Loucy (cell line): Measurements from ENCODE around the gene OPRM1.

Source experiments
- H2AFZ ChIP-seq: fragments of 200-600 bp; sonication (generic); 2 replicates; pipeline ENCODE4 v1.6.0; 2016; ENCODE audit warnings: antibody characterized with exemption, mild to moderate bottlenecking, low read length, moderate library complexity
- H3F3A ChIP-seq: fragments of 200-600 bp; 2 replicates; pipeline ENCODE4 v1.6.0; 2016; ENCODE audit warnings: antibody characterized with exemption, low read depth, mild to moderate bottlenecking
- H3K27me3 ChIP-seq: fragments of 200-600 bp; sonication (generic); 2 replicates; pipeline ENCODE4 v1.6.1; 2014; ENCODE audit warnings: low read length, mild to moderate bottlenecking; ENCODE audit not compliant: insufficient read depth, poor library complexity, severe bottlenecking
- H3K36me3 ChIP-seq: fragments of 200-600 bp; sonication (generic); 2 replicates; pipeline ENCODE4 v1.6.1; 2016; ENCODE audit warnings: low read length; ENCODE audit not compliant: insufficient read depth
- H3K4me1 ChIP-seq: fragments of 200-600 bp; sonication (generic); 2 replicates; pipeline ENCODE4 v1.5.1; 2014; ENCODE audit warnings: low read length, mild to moderate bottlenecking; ENCODE audit not compliant: insufficient read depth, poor library complexity, severe bottlenecking
- H3K4me2 ChIP-seq: fragments of 200-600 bp; sonication (generic); 2 replicates; pipeline ENCODE4 v1.6.0; 2014; ENCODE audit warnings: antibody characterized with exemption, low read length, low read depth, mild to moderate bottlenecking; ENCODE audit not compliant: poor library complexity, severe bottlenecking
- H3K4me3 ChIP-seq: fragments of 200-600 bp; sonication (generic); 2 replicates; pipeline ENCODE4 v1.5.1; 2014; ENCODE audit warnings: low read length, mild to moderate bottlenecking, mixed read lengths; ENCODE audit not compliant: poor library complexity, severe bottlenecking
- H3K79me2 ChIP-seq: fragments of 200-600 bp; sonication (generic); 2 replicates; pipeline ENCODE4 v1.6.1; 2014; ENCODE audit warnings: low read length; ENCODE audit not compliant: insufficient read depth
- H3K9ac ChIP-seq: fragments of 200-600 bp; sonication (generic); 2 replicates; pipeline ENCODE4 v1.6.0; 2014; ENCODE audit warnings: mild to moderate bottlenecking, low read depth, low read length, moderate library complexity; ENCODE audit not compliant: poor library complexity, severe bottlenecking
- H3K9me2 ChIP-seq: fragments of 200-600 bp; sonication (generic); replicated peaks from 2 replicates; pipeline ENCODE4 v1.6.1; 2016; ENCODE audit warnings: low read depth, low read length, mixed read lengths
- H3K9me3 ChIP-seq: fragments of 200-600 bp; sonication (generic); 2 replicates; pipeline ENCODE4 v1.6.1; 2014; ENCODE audit warnings: mild to moderate bottlenecking, antibody characterized with exemption, low read length, low read depth; ENCODE audit not compliant: insufficient read depth
- H4K20me1 ChIP-seq: fragments of 200-600 bp; sonication (generic); 2 replicates; pipeline ENCODE4 v1.6.0; 2014; ENCODE audit warnings: antibody characterized with exemption, low read length, mild to moderate bottlenecking; ENCODE audit not compliant: insufficient read depth, poor library complexity, severe bottlenecking
- CTCF ChIP-seq: fragments of 200-600 bp; sonication (generic); conservative IDR thresholded peaks from 2 replicates; pipeline ENCODE4 v1.5.1; 2014; ENCODE audit warnings: mild to moderate bottlenecking, antibody characterized with exemption, low read length
- EZH2phosphoT487 ChIP-seq: fragments of 200-600 bp; IDR thresholded peaks from 2 replicates; pipeline ENCODE4 v1.6.1; 2018; ENCODE audit warnings: antibody characterized with exemption, mild to moderate bottlenecking, moderate library complexity, borderline replicate concordance

The OPRM1 gene

GRCh38 chr6:154127657-154128056 lies 88.6 kb downstream of the OPRM1 start:
- no peak overlapping the region for H3K4me2 ChIP-seq
- H3K4me3 ChIP-seq = no peak overlapping the region
- H3K9ac ChIP-seq = no peak overlapping the region
- no peaks in the 10 kb centered on the region for H3F3A ChIP-seq
- H3K4me1 ChIP-seq = no peaks in the 10 kb centered on the region
- peaks cover 5% of the 10 kb centered on the region for H3K27me3 ChIP-seq
- no peaks in the 10 kb centered on the region for H3K79me2 ChIP-seq
- H3K36me3 ChIP-seq = no peaks in the 10 kb centered on the region
- H4K20me1 ChIP-seq = no peaks in the 10 kb centered on the region
- H3K9me3 ChIP-seq = no peaks in the 10 kb centered on the region
- TF ChIP-seq EZH2phosphoT487 = no peak
- no peak for TF ChIP-seq CTCF
- no peak overlapping the region for H2AFZ ChIP-seq
- no peaks in the 10 kb centered on the region for H3K9me2 ChIP-seq

DNA sequence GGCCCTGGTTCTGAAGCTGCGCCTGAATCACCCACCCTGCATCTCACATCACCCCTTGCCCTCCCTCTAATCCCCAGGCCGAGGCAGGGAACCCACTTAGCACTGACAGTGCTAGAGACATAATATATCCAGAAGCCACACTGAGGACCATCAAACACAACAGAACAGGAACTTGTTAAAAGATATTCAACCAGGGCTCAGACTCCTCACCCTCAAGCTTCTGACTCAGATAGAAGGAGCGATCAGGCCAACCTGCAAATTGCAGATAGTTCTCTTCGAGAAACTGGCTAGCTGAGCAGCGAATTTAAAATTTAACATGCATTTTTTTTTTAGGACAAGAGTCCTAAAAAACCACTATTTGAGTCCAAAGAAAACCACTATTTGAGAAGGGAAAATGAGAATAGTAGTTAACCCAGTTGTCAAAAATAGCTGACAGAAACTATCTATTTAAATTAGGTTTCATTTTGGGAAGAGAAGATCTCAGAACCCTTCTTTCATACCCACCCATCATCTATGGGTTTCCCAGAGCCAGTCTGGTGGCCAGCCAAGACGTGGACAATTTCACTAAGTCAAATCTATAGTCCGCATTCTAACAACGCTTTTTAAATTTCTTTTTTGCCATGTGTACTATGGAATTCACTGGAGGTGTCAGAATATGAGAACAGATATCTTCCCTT lies 95.6 kb downstream of the OPRM1 start:
- no peak overlapping the region for H3K4me2 ChIP-seq
- no peak for TF ChIP-seq CTCF
- no peak for TF ChIP-seq EZH2phosphoT487
- no peaks in the 10 kb centered on the region for H3K9me3 ChIP-seq
- no peaks in the 10 kb centered on the region for H3F3A ChIP-seq
- no peaks in the 10 kb centered on the region for H3K9me2 ChIP-seq
- H3K4me3 ChIP-seq = no peak overlapping the region
- no peaks in the 10 kb centered on the region for H3K4me1 ChIP-seq
- H3K9ac ChIP-seq = no peak overlapping the region
- peaks cover 5% of the 10 kb centered on the region for H3K27me3 ChIP-seq
- no peaks in the 10 kb centered on the region for H4K20me1 ChIP-seq
- no peaks in the 10 kb centered on the region for H3K79me2 ChIP-seq
- no peaks in the 10 kb centered on the region for H3K36me3 ChIP-seq
- no peak overlapping the region for H2AFZ ChIP-seq

DNA sequence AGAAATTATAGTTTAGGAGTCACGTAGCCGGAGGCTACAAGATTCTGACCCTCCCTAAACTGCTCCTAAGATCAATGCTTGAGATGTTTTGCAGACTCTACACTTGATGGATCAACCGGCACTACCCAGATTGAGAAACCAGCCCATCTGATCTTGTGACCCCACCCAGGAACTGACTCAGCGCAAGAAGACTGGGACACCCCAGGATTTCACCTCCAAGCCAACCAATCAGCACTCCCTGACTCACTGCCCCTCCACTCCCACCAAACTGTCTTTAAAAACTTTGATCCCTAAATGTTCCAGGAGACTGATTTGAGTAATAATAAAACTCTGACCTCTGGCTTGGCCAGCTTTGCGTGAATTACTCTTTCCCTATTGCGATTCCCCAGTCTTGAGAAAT lies 99.8 kb downstream of the OPRM1 start:
- no peak overlapping the region for H3K4me3 ChIP-seq
- H3K36me3 ChIP-seq = no peaks in the 10 kb centered on the region
- no peaks in the 10 kb centered on the region for H3K4me1 ChIP-seq
- H2AFZ ChIP-seq = no peak overlapping the region
- H3K79me2 ChIP-seq = no peaks in the 10 kb centered on the region
- no peak for TF ChIP-seq CTCF
- TF ChIP-seq EZH2phosphoT487 = no peak
- H3K9ac ChIP-seq = no peak overlapping the region
- no peak overlapping the region for H3K4me2 ChIP-seq
- H3F3A ChIP-seq = no peaks in the 10 kb centered on the region
- no peaks in the 10 kb centered on the region for H4K20me1 ChIP-seq
- no peaks in the 10 kb centered on the region for H3K27me3 ChIP-seq
- H3K9me2 ChIP-seq = no peaks in the 10 kb centered on the region
- no peaks in the 10 kb centered on the region for H3K9me3 ChIP-seq
